SK-N-SH (cell line): ENCODE results near the gene PPP1R12A. TPM values are rescaled to one million over a fixed set of nuclear protein-coding genes. Genes with fewer than 3 reads are reported as not detected.

Experiments
- CTCF ChIA-PET: fragments of 300-600, 350-600 bp; formaldehyde crosslinking; extraction: SDS; loops from one replicate; lab custom pipeline; 2021; lab: Yijun Ruan, JAX
- POLR2A ChIA-PET: fragments of 350-600 bp; sonication (Branson Sonifier 250); formaldehyde crosslinking; extraction: SDS; loops from one replicate; lab custom pipeline; 2020; ENCODE audit warnings: antibody characterized with exemption, inconsistent platforms; lab: Yijun Ruan, JAX
- DNase-seq: peaks from one replicate; pipeline ENCODE4 v3.0.0; 2012
- H2AFZ ChIP-seq: fragments of 200-600 bp; sonication (generic); 2 replicates; pipeline ENCODE4 v1.8.1; 2016; ENCODE audit warnings: antibody characterized with exemption, mild to moderate bottlenecking, low read depth
- H3F3A ChIP-seq: fragments of 200-600 bp; sonication (generic); replicated peaks from 2 replicates; pipeline ENCODE3; 2016; ENCODE audit warnings: antibody characterized with exemption, mild to moderate bottlenecking; ENCODE audit not compliant: insufficient read depth
- H3K27ac ChIP-seq, 2 experiments: fragments of 200-500 bp in 1 of 2; fragments of 200-600 bp in 1 of 2; sonication (Bioruptor generic) in 1 of 2; sonication (generic), shearing (Covaris generic) in 1 of 2; 2 replicates each; pipeline versions ENCODE4 v1.5.1 to v1.6.1; 2014 to 2016; ENCODE audit warnings: low read depth in 2 of 2, inconsistent platforms in 1 of 2, low read length in 1 of 2, mild to moderate bottlenecking in 1 of 2, mixed read lengths in 1 of 2
- H3K27me3 ChIP-seq: fragments of 200-600 bp; sonication (generic), shearing (Covaris generic); 2 replicates; pipeline ENCODE4 v1.6.1; 2016; ENCODE audit warnings: mixed run types; ENCODE audit not compliant: insufficient read depth
- H3K36me3 ChIP-seq, 2 experiments: fragments of 200-500 bp in 1 of 2; fragments of 200-600 bp in 1 of 2; sonication (Bioruptor generic) in 1 of 2; sonication (generic) in 1 of 2; replicated peaks in 1 of 2; 2 replicates each; pipeline versions ENCODE3 to v1.5.1; 2014 to 2016; ENCODE audit warnings: low read length in 1 of 2, mild to moderate bottlenecking in 1 of 2; ENCODE audit not compliant: insufficient read depth in 2 of 2, control insufficient read depth in 1 of 2
- H3K4me1 ChIP-seq, 2 experiments: fragments of 200-500 bp in 1 of 2; fragments of 200-600 bp in 1 of 2; sonication (Bioruptor generic) in 1 of 2; sonication (generic), shearing (Covaris generic) in 1 of 2; 2 replicates each; pipeline versions ENCODE4 v1.5.1 to v1.6.1; 2014 to 2016; ENCODE audit warnings: low read depth in 1 of 2, low read length in 1 of 2, mixed run types in 1 of 2; ENCODE audit not compliant: insufficient read depth in 2 of 2, control insufficient read depth in 1 of 2
- H3K4me2 ChIP-seq: fragments of 200-600 bp; sonication (generic), shearing (Covaris generic); 2 replicates; pipeline ENCODE4 v1.6.1; 2017; ENCODE audit warnings: mixed run types
- H3K4me3 ChIP-seq, 2 experiments: fragments of 200-500 bp in 1 of 2; fragments of 200-600 bp in 1 of 2; sonication (Bioruptor generic) in 1 of 2; sonication (generic), shearing (Covaris generic) in 1 of 2; 2 replicates each; pipeline versions ENCODE4 v1.5.1 to v1.8.1; 2014 to 2016; ENCODE audit warnings: low read depth in 2 of 2, inconsistent platforms in 1 of 2, low read length in 1 of 2, mild to moderate bottlenecking in 1 of 2, mixed read lengths in 1 of 2, moderate library complexity in 1 of 2
- H3K79me2 ChIP-seq: fragments of 200-600 bp; sonication (generic); 2 replicates; pipeline ENCODE4 v1.8.1; 2017; ENCODE audit warnings: mild to moderate bottlenecking; ENCODE audit not compliant: insufficient read depth
- H3K9ac ChIP-seq: fragments of 200-600 bp; sonication (generic); 2 replicates; pipeline ENCODE4 v1.6.1; 2017; ENCODE audit warnings: mixed run types
- H3K9me2 ChIP-seq: fragments of 200-600 bp; sonication (generic); 2 replicates; pipeline ENCODE4 v1.6.1; 2017; ENCODE audit warnings: mixed run types
- H3K9me3 ChIP-seq: fragments of 200-600 bp; sonication (generic); 2 replicates; pipeline ENCODE4 v1.6.1; 2017; ENCODE audit warnings: mixed run types, mild to moderate bottlenecking, moderate library complexity
- H4K20me1 ChIP-seq: fragments of 200-600 bp; sonication (generic); 2 replicates; pipeline ENCODE4 v1.6.1; 2017; ENCODE audit warnings: mild to moderate bottlenecking, mixed run types; ENCODE audit not compliant: insufficient read depth
- EP300 ChIP-seq, 2 experiments: IDR thresholded peaks; 2 replicates each; pipeline versions ENCODE4 v1.4.0 to v1.6.1; 2012; ENCODE audit warnings: borderline replicate concordance in 1 of 2, low read depth in 1 of 2, low read length in 1 of 2
- EZH2phosphoT487 ChIP-seq: fragments of 200-600 bp; sonication (generic); IDR thresholded peaks from 2 replicates; pipeline ENCODE4 v1.6.1; 2017; ENCODE audit warnings: low read depth, mixed run types, mild to moderate bottlenecking, antibody characterized with exemption, moderate library complexity, borderline replicate concordance
- GABPA ChIP-seq: IDR thresholded peaks from 2 replicates; pipeline ENCODE4 v1.4.0; 2012; ENCODE audit warnings: low read depth, mild to moderate bottlenecking
- GATA2 ChIP-seq: sonication (generic); formaldehyde crosslinking; IDR thresholded peaks from 2 replicates; pipeline ENCODE4 v1.5.0; 2020; ENCODE audit warnings: mild to moderate bottlenecking, missing genetic modification reagents
- JUND ChIP-seq: IDR thresholded peaks from 2 replicates; pipeline ENCODE4 v1.4.0; 2012
- MAX ChIP-seq: IDR thresholded peaks from 2 replicates; pipeline ENCODE4 v1.4.0; 2012; ENCODE audit warnings: low read depth
- MEF2A ChIP-seq: IDR thresholded peaks from 2 replicates; pipeline ENCODE4 v1.4.0; 2012; ENCODE audit warnings: low read depth, borderline replicate concordance
- MXI1 ChIP-seq: IDR thresholded peaks from 2 replicates; pipeline ENCODE4 v1.6.1; 2012; ENCODE audit warnings: mild to moderate bottlenecking, low read depth, low read length, improper control_type of control experiment
- NFIC ChIP-seq: IDR thresholded peaks from 2 replicates; pipeline ENCODE4 v1.4.0; 2012; ENCODE audit warnings: borderline replicate concordance
- NRF1 ChIP-seq: IDR thresholded peaks from 2 replicates; pipeline ENCODE4 v1.6.1; 2012; ENCODE audit warnings: low read depth, mild to moderate bottlenecking, low read length
- POLR2AphosphoS5 ChIP-seq: IDR thresholded peaks from 2 replicates; pipeline ENCODE4 v1.6.1; 2012; ENCODE audit warnings: low read depth, low read length
- RAD21 ChIP-seq: IDR thresholded peaks from 2 replicates; pipeline ENCODE4 v1.6.1; 2012; ENCODE audit warnings: mild to moderate bottlenecking, low read length
- RCOR1 ChIP-seq: fragments of 150-350 bp; IDR thresholded peaks from 2 replicates; pipeline ENCODE4 v1.6.1; 2017; ENCODE audit warnings: antibody characterized with exemption, low read length
- REST ChIP-seq: IDR thresholded peaks from 2 replicates; pipeline ENCODE4 v1.6.1; 2012; ENCODE audit warnings: mild to moderate bottlenecking, low read depth, low read length, moderate library complexity
- RXRA ChIP-seq: IDR thresholded peaks from 2 replicates; pipeline ENCODE4 v1.4.0; 2012; ENCODE audit warnings: low read depth, mild to moderate bottlenecking, borderline replicate concordance
- TAF1 ChIP-seq: IDR thresholded peaks from 2 replicates; pipeline ENCODE4 v1.6.1; 2012; ENCODE audit warnings: low read depth, mild to moderate bottlenecking, low read length, moderate library complexity, borderline replicate concordance
- TEAD4 ChIP-seq: IDR thresholded peaks from 2 replicates; pipeline ENCODE4 v1.4.0; 2012; ENCODE audit warnings: mild to moderate bottlenecking, borderline replicate concordance; ENCODE audit not compliant: insufficient read depth
- WGBS: methylation state at CpG from one replicate; pipeline ENCODE4 v1.1.6; 2017; ENCODE audit warnings: low lambda C conversion rate; 5-methylcytosine and 5-hydroxymethylcytosine counted together
- polyA plus RNA-seq, 3 experiments: library from polyadenylated mRNA; depleted of rRNA; stranded (reverse); fragments of >200 nt; gene quantifications; 2 replicates each; pipeline ENCODE4 v1.2.3, GENCODE V29; 2012
- TF ChIP-seq, protein P1 (sequence below): fragments of 200-600 bp; sonication (generic); IDR thresholded peaks from 2 replicates; pipeline ENCODE4 v1.6.1; 2017; ENCODE audit warnings: antibody characterized with exemption, mild to moderate bottlenecking, moderate library complexity
- TF ChIP-seq, protein P2 (sequence below): IDR thresholded peaks from 2 replicates; pipeline ENCODE4 v1.4.0; 2012; ENCODE audit warnings: low read depth, borderline replicate concordance

The PPP1R12A gene
- polyA plus RNA-seq, 1 of the 3 experiments (the other 2 are of a cell fraction): 26.0 TPM

GRCh38 chr12:79954037-79954610 is 19.2 kb upstream of the PPP1R12A start:
- Histone ChIP-seq H3K27ac (no peak overlapping the region), H3K9ac (no peak overlapping the region), H4K20me1 (no peaks in the 10 kb centered on the region), H3K9me3 (no peaks in the 10 kb centered on the region), H3F3A (no peaks in the 10 kb centered on the region), H3K36me3 (peaks cover 0 to 3% of the 10 kb centered on the region in 2 experiments), H3K79me2 (no peaks in the 10 kb centered on the region), H2AFZ (no peak overlapping the region), H3K4me3 (no peak overlapping the region), H3K4me1 (no peaks in the 10 kb centered on the region), H3K9me2 (no peaks in the 10 kb centered on the region), H3K27me3 (no peaks in the 10 kb centered on the region), H3K4me2 (no peak overlapping the region)
- no peak for DNase-seq
- POLR2A ChIA-PET: no interaction called here
- TF ChIP-seq NRF1 (no peak), MAX (no peak), JUND (no peak), RAD21 (no peak), GABPA (no peak), POLR2AphosphoS5 (no peak), TEAD4 (no peak), MXI1 (no peak)
- 10% methylated on average over 2 of the region's 2 CpGs for WGBS
- CTCF ChIA-PET: no interaction called here

- no peaks in the 10 kb centered on the region for H3K79me2 ChIP-seq
- DNase-seq: no peak
- no peak overlapping the region for H2AFZ ChIP-seq
- no peaks in the 10 kb centered on the region for H3K9me2 ChIP-seq
- H3K4me1 ChIP-seq: no peaks in the 10 kb centered on the region
- H3K27me3 ChIP-seq: no peaks in the 10 kb centered on the region
- no peak overlapping the region for H3K9ac ChIP-seq
- no peak overlapping the region for H3K4me3 ChIP-seq
- H3K27ac ChIP-seq: no peak overlapping the region
- no peaks in the 10 kb centered on the region for H4K20me1 ChIP-seq
- no peak overlapping the region for H3K4me2 ChIP-seq
- CTCF ChIA-PET: no interaction called here
- POLR2A ChIA-PET: no interaction called here
- 87% methylated on average over 1 of the region's 1 CpG for WGBS
- peaks cover 0 to 3% of the 10 kb centered on the region in 2 experiments for H3K36me3 ChIP-seq
- no peak for TF ChIP-seq MEF2A
- TF ChIP-seq RCOR1: no peak
- TF ChIP-seq POLR2AphosphoS5: no peak
- no peak for TF ChIP-seq REST
- TF ChIP-seq, protein P1, sequence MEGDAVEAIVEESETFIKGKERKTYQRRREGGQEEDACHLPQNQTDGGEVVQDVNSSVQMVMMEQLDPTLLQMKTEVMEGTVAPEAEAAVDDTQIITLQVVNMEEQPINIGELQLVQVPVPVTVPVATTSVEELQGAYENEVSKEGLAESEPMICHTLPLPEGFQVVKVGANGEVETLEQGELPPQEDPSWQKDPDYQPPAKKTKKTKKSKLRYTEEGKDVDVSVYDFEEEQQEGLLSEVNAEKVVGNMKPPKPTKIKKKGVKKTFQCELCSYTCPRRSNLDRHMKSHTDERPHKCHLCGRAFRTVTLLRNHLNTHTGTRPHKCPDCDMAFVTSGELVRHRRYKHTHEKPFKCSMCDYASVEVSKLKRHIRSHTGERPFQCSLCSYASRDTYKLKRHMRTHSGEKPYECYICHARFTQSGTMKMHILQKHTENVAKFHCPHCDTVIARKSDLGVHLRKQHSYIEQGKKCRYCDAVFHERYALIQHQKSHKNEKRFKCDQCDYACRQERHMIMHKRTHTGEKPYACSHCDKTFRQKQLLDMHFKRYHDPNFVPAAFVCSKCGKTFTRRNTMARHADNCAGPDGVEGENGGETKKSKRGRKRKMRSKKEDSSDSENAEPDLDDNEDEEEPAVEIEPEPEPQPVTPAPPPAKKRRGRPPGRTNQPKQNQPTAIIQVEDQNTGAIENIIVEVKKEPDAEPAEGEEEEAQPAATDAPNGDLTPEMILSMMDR: no peak
- TF ChIP-seq EP300 (IDR thresholded peaks at IDR 0.05; ENCODE audit: borderline replicate concordance in 1 of 2, low read depth in 1 of 2, low read length in 1 of 2): no peak
- TF ChIP-seq GATA2: no peak
- TF ChIP-seq JUND: no peak
- TF ChIP-seq EZH2phosphoT487: no peak
- TF ChIP-seq TEAD4: no peak
- TF ChIP-seq GABPA: no peak
- TF ChIP-seq, protein P2, sequence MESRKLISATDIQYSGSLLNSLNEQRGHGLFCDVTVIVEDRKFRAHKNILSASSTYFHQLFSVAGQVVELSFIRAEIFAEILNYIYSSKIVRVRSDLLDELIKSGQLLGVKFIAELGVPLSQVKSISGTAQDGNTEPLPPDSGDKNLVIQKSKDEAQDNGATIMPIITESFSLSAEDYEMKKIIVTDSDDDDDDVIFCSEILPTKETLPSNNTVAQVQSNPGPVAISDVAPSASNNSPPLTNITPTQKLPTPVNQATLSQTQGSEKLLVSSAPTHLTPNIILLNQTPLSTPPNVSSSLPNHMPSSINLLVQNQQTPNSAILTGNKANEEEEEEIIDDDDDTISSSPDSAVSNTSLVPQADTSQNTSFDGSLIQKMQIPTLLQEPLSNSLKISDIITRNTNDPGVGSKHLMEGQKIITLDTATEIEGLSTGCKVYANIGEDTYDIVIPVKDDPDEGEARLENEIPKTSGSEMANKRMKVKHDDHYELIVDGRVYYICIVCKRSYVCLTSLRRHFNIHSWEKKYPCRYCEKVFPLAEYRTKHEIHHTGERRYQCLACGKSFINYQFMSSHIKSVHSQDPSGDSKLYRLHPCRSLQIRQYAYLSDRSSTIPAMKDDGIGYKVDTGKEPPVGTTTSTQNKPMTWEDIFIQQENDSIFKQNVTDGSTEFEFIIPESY: no peak
- no peak for TF ChIP-seq TAF1
- no peak for TF ChIP-seq RAD21
- no peak for TF ChIP-seq NFIC
- TF ChIP-seq RXRA: no peak
- TF ChIP-seq MXI1: no peak
- H3K9me3 ChIP-seq: no peaks in the 10 kb centered on the region
- peaks cover 3% of the 10 kb centered on the region for H3F3A ChIP-seq
These were observed 14.2 kb upstream of the PPP1R12A start for GRCh38 chr12:79949098-79949497.
